ENCODE results near the gene TMEM51.

TMEM51 gene

DNA sequence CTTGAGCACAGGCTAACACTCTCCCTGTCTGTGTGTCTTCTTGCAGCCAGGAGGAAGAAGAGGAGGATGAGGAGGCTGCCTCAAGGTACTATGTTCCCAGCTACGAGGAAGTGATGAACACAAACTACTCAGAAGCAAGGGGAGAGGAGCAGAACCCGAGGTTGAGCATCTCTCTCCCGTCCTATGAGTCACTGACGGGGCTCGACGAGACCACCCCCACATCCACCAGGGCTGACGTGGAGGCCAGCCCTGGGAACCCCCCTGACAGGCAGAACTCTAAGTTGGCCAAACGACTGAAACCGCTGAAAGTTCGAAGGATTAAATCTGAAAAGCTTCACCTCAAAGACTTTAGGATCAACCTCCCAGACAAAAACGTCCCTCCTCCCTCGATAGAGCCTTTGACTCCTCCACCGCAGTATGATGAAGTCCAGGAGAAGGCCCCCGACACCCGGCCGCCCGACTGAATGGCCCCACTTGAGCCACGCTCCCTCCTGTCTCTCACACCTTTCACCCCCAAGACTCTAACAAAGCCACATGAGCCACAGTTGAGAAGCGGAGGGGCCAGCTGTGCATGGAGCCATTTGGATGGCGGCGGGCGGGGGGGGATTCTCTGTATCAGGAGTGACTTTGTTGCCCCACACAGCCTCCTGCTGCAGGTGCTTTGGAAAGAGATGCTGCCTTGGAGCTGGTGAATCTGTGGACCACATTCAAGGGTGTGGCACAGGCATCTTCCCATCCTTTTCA is 65.9 kb downstream of the TMEM51 start:
- Histone ChIP-seq H3K27ac (ENCODE audit: low read depth, low read length) (no peak overlapping the region), H3K4me2 (ENCODE audit: low read length) (no peak overlapping the region)
- no peak for TF ChIP-seq EZH2phosphoT487 (IDR thresholded peaks at IDR 0.05; ENCODE audit: borderline replicate concordance, low read length)
- TF ChIP-seq, protein P1, sequence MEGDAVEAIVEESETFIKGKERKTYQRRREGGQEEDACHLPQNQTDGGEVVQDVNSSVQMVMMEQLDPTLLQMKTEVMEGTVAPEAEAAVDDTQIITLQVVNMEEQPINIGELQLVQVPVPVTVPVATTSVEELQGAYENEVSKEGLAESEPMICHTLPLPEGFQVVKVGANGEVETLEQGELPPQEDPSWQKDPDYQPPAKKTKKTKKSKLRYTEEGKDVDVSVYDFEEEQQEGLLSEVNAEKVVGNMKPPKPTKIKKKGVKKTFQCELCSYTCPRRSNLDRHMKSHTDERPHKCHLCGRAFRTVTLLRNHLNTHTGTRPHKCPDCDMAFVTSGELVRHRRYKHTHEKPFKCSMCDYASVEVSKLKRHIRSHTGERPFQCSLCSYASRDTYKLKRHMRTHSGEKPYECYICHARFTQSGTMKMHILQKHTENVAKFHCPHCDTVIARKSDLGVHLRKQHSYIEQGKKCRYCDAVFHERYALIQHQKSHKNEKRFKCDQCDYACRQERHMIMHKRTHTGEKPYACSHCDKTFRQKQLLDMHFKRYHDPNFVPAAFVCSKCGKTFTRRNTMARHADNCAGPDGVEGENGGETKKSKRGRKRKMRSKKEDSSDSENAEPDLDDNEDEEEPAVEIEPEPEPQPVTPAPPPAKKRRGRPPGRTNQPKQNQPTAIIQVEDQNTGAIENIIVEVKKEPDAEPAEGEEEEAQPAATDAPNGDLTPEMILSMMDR (IDR thresholded peaks at IDR 0.05; ENCODE audit: low read depth, low read length, poor library complexity, severe bottlenecking) = no peak

DNA sequence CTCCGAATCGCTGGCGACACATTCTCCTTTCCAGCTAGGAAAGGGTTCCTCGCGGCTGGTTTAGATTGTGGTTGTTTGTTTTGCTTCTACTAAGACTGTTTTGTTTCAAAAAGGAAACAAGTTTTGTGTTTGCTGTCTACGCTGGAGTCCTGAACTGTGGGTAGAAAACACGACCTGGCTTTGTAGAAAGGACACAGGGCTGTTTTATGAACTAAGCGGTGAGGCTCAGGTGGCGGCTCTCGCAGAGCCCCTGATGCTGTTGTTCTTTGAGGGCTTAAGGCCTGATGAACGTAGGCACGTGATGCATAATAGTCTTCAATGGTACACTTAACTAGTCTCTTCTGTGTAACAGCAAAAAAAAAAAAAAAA is 66.5 kb downstream of the TMEM51 start:
- H3K4me1 ChIP-seq (ENCODE audit: control insufficient read depth, low read length) = no peaks in the 10 kb centered on the region
- no peaks in the 10 kb centered on the region; the same call in 1 of the 2 replicates for H3K27me3 ChIP-seq (ENCODE audit: control insufficient read depth, low read length)
- H3K4me3 ChIP-seq (ENCODE audit: low read length) = no peak overlapping the region
- TF ChIP-seq, protein P1 (IDR thresholded peaks at IDR 0.05; ENCODE audit: low read depth, low read length, poor library complexity, severe bottlenecking) = no peak
- TF ChIP-seq EZH2phosphoT487 (IDR thresholded peaks at IDR 0.05; ENCODE audit: borderline replicate concordance, low read length) = no peak
- no peaks in the 10 kb centered on the region for H4K20me1 ChIP-seq (ENCODE audit: control insufficient read depth, insufficient read depth, low read depth, low read length)
- H3K79me2 ChIP-seq (ENCODE audit: control insufficient read depth, low read length) = no peaks in the 10 kb centered on the region
- H3K27ac ChIP-seq (ENCODE audit: low read depth, low read length) = no peak overlapping the region
- H3F3A ChIP-seq (ENCODE audit: control insufficient read depth, insufficient read depth) = no peaks in the 10 kb centered on the region
- no peak overlapping the region for H3K4me2 ChIP-seq (ENCODE audit: low read length)
- H3K9me3 ChIP-seq (ENCODE audit: control insufficient read depth, insufficient read depth, low read length) = no peaks in the 10 kb centered on the region
- no peaks in the 10 kb centered on the region for H3K9me2 ChIP-seq (replicated peaks; ENCODE audit: control insufficient read depth, low read length)
- no peaks in the 10 kb centered on the region for H3K36me3 ChIP-seq (ENCODE audit: control insufficient read depth, low read length)

More for the DNA sequence above, 65.9 kb downstream of the TMEM51 start:
- H3K79me2 ChIP-seq (ENCODE audit: control insufficient read depth, low read length) = no peaks in the 10 kb centered on the region
- H3F3A ChIP-seq (ENCODE audit: control insufficient read depth, insufficient read depth) = no peaks in the 10 kb centered on the region
- H3K36me3 ChIP-seq (ENCODE audit: control insufficient read depth, low read length) = no peaks in the 10 kb centered on the region
- H3K4me3 ChIP-seq (ENCODE audit: low read length) = no peak overlapping the region
- no peaks in the 10 kb centered on the region for H3K9me2 ChIP-seq (replicated peaks; ENCODE audit: control insufficient read depth, low read length)
- H3K27me3 ChIP-seq (ENCODE audit: control insufficient read depth, low read length) = no peaks in the 10 kb centered on the region; the same call in 1 of the 2 replicates
- H4K20me1 ChIP-seq (ENCODE audit: control insufficient read depth, insufficient read depth, low read depth, low read length) = no peaks in the 10 kb centered on the region
- H3K4me1 ChIP-seq (ENCODE audit: control insufficient read depth, low read length) = no peaks in the 10 kb centered on the region
- no peaks in the 10 kb centered on the region for H3K9me3 ChIP-seq (ENCODE audit: control insufficient read depth, insufficient read depth, low read length)

DNA sequence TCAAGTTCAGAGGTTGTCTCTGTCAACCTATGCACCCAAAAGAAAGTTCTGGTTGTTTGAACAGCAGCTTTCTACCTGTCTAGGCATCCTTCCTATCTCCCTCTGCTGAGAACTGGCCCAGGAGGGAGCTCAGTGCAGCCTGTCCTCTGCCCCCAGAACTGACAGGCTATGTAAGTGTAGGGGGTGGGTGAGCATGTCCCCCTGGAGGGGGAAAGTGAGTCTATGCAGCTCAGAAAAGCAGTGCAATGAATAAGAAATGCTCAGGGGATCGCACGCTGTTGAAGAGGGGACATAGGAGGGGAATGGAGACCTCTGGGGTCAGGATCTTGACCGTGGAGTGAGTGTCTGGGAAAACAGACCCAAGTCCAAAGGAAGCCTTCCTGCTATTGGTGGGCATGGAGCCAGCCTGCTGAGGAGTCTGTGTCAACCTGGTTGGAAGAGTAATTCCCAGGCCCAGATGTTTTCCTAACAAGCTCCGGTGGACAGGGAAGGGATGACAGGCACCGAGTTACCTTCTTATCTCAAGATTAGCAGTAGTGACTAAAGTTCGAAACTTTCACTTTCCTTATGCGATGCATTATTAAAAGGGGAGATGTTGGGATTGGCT is 67.4 kb downstream of the TMEM51 start:
- Histone ChIP-seq H3K27me3 (ENCODE audit: control insufficient read depth, low read length) (no peaks in the 10 kb centered on the region; the same call in 1 of the 2 replicates), H4K20me1 (ENCODE audit: control insufficient read depth, insufficient read depth, low read depth, low read length) (no peaks in the 10 kb centered on the region), H3F3A (ENCODE audit: control insufficient read depth, insufficient read depth) (no peaks in the 10 kb centered on the region), H3K4me1 (ENCODE audit: control insufficient read depth, low read length) (no peaks in the 10 kb centered on the region), H3K36me3 (ENCODE audit: control insufficient read depth, low read length) (no peaks in the 10 kb centered on the region), H3K9me2 (replicated peaks; ENCODE audit: control insufficient read depth, low read length) (no peaks in the 10 kb centered on the region), H3K9me3 (ENCODE audit: control insufficient read depth, insufficient read depth, low read length) (no peaks in the 10 kb centered on the region), H3K27ac (ENCODE audit: low read depth, low read length) (no peak overlapping the region), H3K79me2 (ENCODE audit: control insufficient read depth, low read length) (no peaks in the 10 kb centered on the region), H3K4me2 (ENCODE audit: low read length) (no peak overlapping the region), H3K4me3 (ENCODE audit: low read length) (no peak overlapping the region)
- TF ChIP-seq EZH2phosphoT487 (IDR thresholded peaks at IDR 0.05; ENCODE audit: borderline replicate concordance, low read length) = no peak
- TF ChIP-seq, protein P1 (IDR thresholded peaks at IDR 0.05; ENCODE audit: low read depth, low read length, poor library complexity, severe bottlenecking) = no peak

Measured in DOHH2 (cell line).